Activated CD4-positive, alpha-beta T cell treated with anti-CD3 and anti-CD28 coated beads, Interleukin-2, Interleukin-4, amounts not matched to agents 100 ng/mL and 50 ng/mL, durations not matched to agents 16 hours and 8 hours (primary cell): ENCODE data around the gene TPX2.

Source experiments
- DNase-seq: peaks from one replicate; pipeline ENCODE4 v3.0.0-alpha.2; 2020; ENCODE audit warnings: low spot score

TPX2 gene, protein sequence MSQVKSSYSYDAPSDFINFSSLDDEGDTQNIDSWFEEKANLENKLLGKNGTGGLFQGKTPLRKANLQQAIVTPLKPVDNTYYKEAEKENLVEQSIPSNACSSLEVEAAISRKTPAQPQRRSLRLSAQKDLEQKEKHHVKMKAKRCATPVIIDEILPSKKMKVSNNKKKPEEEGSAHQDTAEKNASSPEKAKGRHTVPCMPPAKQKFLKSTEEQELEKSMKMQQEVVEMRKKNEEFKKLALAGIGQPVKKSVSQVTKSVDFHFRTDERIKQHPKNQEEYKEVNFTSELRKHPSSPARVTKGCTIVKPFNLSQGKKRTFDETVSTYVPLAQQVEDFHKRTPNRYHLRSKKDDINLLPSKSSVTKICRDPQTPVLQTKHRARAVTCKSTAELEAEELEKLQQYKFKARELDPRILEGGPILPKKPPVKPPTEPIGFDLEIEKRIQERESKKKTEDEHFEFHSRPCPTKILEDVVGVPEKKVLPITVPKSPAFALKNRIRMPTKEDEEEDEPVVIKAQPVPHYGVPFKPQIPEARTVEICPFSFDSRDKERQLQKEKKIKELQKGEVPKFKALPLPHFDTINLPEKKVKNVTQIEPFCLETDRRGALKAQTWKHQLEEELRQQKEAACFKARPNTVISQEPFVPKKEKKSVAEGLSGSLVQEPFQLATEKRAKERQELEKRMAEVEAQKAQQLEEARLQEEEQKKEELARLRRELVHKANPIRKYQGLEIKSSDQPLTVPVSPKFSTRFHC

GRCh38 chr20:31738729-31739549, at the start of gene TPX2:
TPX2 (plus strand) TSS chr20:31739290; CDS start chr20:31757477, 18,187 bp downstream.
- DNase-seq: peak; percentile 96

- no peak for DNase-seq
These were observed 48.9 kb upstream of the TPX2 start for GRCh38 chr20:31690124-31690666.

DNA sequence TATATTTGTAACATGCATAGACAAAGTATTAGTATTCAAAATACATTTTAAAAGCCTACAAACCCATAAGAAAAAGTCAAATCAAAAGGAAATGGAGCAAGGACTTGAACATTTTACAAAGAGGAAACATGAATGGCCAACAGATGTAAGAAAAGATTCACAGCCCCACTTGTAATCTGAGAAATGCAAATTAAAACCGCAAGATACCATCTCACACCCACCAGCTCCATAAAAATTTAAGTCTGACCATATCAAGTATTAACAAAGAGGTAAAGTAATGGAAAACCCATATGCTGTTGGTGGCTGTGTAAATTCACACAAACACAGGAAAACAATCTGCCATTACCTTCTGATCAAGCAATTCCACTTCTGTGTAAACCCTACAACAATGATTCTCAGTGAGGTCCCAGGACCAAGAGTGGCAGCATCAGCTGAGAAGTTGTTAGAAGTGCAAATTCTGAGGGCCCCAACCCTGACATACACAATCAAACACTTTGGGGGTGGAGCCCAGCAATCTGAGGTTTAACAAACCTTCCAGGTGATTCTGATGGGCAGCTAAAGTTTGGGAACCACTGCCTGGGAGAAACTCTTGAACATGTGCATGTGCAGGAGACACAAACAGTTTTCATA, 47.3 kb upstream of the TPX2 start:
- DNase-seq: no peak

GRCh38 chr20:31693402-31693801, 45.7 kb upstream of the TPX2 start:
- no peak for DNase-seq

- no peak for DNase-seq
These were observed 45.0 kb upstream of the TPX2 start for GRCh38 chr20:31693987-31694661.

DNA sequence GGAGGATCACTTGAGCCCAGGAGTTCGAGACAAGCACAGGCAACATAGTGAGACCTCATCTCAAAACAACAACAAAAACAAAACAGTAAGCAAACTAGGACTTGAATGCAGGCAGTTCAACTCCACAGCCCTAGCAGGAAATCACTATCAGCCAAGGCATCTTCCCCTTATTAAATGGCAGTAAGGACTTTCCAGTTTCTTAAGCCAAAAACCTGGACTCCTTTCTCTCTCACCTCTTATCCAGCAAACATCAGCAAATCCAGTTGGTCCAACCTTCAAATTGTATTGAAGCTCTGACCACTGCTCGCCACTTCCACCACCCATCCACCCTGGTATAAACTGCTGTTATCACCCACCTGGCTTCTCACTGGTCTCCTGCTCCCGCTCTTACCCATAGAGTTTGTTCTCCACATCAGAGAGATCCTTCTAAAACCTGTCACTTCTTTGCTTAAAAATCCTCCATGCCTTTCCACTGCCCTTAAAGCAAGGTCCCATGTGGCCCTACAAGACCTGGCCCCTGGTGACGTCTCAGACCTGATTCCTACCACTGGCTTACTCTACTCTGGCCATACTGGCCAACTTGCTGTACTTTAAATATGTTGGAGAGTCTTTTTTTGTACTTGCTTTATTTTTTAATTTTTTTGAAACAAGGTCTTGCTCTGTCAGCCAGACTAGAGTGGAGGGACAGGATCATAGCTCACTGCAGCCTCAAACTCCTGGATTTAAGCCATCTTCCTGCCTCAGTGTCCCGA, 44.1 kb upstream of the TPX2 start:
- DNase-seq: no peak

DNA sequence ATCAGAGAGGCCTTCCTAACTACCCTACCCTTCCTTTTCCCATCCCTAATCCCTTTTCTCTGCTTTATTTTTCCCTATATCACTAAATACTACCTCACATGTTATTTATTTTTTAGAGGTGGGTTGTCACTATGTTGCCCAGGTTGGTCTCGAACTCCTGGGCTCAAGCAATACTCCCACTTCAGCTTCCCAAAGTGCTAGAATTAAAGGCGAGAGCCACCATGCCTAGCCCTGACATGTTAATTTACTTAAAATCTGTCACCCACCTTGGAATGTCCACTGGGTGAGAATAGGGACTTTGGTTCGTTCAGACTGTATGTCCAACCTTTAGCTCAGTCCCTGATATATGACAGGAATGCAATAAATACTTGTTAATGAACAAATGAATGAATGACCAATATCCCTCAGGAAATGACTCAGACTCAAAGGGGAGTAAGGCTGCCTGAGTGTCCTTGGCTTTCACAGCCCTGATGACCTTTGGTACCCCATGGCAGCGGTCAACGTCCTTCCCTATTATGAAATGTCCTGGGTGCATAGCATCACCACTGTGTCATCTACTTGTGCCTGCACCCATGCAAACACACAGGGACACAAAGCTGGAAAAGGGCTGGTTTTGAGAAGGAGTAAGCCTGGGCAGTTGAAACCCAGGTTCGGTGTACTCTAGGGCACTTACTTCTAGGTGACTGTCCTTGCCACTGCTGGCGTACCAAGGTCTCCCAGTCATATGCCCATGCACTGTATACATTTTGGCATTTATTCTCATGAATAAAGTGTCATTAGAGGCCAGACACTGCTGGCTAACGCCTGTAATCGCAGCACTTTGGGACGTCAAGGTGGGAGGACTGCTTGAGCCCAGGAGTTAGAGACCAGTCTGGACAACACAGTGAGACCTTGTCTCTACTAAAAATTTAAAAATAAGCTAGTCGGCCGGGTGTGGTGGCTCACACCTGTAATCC, 43.0 kb upstream of the TPX2 start:
- no peak for DNase-seq

DNA sequence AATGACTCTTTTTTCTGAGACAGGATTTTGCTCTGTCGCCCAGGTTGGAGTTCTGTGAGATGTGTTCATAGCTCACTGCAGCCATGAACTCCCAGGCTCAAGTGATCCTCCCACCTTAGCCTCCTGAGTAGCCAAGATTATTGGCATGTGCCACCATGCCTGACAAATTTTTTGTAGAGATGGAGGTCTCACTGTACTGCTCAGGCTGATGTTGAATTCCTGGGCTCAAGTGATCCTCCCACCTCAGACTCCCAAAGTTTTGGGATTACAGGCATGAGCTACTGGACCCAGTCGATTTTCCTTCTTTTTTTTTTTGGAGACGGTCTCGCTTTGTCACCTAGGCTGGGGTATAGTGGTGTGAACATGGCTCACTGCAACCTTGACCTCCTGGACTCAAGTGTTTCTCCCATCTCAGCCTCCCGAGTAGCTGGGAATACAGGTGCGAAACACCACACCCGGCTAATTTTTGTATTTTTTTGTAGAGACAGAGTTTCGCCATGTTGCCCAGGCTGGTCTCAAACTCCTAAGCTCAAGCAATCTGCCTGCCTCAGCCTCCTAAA, 40.8 kb upstream of the TPX2 start:
- no peak for DNase-seq

DNA sequence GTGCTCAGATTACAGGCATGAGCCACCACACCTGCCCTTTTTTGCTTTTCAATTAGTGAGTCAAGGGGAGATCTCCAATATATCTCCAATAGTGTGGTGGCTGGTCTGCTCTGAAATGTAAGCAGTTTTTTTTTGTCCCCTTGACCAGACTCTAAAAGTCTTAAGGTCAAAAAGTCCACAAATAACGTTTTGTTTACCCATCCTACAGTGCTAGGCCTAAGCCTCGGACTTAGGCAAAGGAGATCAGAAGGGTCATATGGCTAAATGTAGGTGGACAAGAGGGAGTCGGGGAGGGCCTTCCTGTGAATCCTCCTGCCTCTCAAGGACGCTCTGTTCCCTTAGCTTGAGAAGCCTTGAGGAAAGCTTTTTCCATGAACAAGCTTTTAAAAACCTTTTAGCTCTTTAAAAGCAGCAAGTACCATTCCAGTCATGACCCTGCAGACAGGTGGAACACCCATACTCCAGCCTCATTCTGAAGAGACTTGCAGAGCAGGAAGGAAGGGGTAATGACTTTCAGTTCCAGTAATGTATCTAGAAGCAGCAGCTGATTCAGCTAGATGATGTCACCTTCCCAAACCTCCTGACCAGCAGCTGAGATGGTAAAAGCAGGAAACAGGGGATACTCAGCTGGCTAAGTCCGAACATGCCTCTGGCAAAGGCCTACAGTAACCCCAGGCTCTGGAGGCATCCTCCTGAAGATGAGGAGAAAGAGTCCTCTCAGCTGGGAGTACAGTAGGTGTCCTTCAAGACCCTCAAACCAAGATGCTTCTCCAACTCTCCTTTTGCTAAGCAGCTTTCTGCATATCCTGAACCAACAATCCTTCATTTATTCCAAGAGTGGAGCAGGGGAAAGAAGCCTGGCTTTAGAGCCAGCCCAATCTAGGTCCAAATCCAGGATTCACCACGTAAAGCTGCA, 40.0 kb upstream of the TPX2 start:
- DNase-seq: peak; percentile 83

- no peak for DNase-seq
These were observed 39.0 kb upstream of the TPX2 start for GRCh38 chr20:31699801-31700728.

DNA sequence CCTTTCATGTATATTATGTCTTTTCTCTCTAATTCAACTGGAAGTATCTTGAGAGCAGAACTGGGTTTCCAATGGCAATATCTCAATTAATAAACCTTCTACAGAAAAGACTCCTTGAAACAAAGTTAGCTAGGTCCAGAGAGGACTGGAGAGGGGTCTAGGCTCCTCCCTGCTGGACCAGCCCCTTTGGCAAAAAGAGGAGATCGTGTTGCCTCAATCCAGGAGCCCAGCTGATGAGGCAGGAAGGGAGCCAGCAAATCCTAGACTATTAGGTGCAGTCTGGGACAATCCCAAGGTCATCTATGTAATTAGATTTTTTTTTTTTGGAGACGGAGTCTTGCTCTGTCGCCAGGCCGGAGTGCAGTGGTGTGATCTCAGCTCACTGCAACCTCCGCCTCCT, 38.3 kb upstream of the TPX2 start:
- no peak for DNase-seq

GRCh38 chr20:31701591-31701990, 37.5 kb upstream of the TPX2 start:
- no peak for DNase-seq

GRCh38 chr20:31704225-31705119, 34.6 kb upstream of the TPX2 start:
- DNase-seq: no peak

DNA sequence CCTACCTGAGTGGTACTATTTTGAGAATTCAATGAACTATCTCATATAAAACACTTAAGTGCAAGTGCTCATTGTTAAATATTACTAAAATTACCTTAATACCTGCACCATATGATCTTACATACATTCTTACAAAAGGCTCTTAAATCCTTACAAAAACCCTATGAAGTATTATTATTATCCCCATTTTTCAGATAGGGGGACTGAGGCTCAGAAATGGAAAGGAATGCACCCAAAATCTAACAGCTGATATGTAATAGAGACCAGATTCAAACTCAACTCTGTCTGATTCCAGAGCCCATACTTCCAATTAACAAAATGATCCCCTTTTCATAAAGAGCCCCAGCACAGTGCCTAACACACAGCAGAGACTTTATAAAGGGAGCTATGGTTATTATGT, 33.9 kb upstream of the TPX2 start:
- no peak for DNase-seq
